ENCODE data around the gene ITGBL1.
A peak's percentile ranks its signal among the peaks of the same experiment; 100 is the strongest.

The ITGBL1 gene

DNA sequence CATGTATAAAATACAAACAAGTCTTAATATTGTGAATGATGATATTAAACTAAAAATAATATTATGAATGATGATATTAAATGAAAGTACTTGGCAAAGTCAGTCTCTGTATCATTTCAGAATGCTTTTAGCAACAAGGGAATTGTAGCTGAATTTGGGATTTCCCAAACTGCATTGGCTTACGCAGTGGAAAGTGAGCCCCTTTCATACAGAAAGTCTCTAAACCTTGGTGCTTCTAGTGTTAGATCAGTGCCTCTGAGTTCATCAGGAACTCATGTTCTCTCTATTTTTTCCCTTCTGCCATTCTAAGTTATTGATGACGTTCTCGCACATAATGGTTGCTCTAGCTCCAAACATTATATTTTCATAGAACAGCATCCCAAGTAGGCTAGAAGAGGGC, 300.0 kb downstream of the ITGBL1 start:
- DNase-seq (ENCODE audit: low spot score): no peak

DNA sequence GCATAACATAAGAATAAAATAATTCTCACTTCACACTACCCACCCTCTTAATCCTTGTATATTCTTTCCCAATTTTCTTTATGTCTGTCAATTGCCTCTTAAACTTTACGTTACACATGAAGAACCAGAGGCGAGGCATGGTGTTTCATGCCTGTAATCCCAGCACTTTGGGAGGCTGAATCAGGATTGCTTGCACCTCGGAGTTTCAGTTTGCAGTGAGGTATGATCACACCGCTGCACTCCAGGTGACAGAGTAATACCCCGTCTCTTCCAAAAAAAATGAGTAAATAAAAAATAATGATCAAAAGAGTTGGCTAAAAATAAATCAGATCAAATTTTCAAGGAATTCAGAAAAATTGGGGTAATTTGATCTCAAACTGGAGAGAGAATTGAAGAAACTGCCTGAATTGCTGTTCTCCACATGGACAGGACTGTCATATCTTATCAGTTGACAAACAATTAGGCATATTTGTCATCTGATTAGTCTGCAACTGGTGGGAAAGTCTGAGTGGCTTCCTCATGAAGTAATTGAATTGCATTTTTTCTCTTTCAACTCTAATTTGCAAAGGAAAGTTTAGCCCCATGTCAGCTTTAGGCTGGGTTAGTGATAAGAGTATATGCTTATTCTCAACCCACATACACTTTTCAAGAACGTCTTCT, 302.9 kb downstream of the ITGBL1 start:
- DNase-seq (ENCODE audit: low spot score): no peak

DNA sequence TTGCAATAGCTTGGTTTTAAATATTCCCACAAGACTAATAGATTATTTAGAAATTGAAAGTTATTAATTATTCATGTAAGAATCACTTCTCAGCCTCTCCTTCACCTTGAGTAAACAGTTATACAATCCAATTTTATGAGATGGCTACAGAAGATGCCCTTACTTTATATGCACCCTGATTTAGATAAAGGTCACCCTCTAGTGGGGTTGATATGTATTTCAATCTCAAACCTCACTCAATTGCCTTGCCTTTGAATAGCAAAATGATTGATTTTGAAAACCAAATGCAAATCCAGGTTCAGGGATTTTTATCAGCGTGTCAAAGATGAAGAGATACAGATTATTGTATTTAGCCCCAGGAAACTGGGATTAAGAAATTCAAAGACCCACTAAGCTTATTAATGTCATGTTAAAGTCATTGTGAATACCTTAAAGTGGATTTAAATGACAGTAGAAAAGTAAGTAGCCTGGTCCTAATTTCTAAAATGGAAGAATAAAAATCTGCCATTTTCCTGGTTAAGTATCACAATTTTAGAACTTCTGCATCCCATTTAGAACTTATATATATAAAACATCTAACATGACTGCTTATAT, 305.1 kb downstream of the ITGBL1 start:
- DNase-seq (ENCODE audit: low spot score): peak; percentile 28

DNA sequence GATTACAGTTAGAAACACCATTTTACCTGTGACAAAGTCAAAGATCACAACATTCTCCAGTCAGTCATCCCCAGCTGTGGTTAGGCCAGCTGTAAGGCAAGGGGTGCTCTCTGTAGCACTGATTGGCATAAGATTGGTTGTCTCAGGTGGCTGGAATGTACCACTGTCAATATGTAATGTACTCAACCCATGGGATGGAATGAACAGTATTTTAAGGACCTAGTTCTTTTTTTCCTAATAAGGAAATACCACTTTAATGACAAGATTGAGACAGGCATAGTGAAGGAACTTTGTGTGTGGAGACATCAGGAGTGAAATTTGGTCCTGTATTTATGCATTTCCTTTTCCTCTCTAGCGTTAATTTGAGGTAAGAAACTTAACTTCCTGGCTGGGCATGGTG, 310.7 kb downstream of the ITGBL1 start:
- no peak for DNase-seq (ENCODE audit: low spot score)

All from hematopoietic multipotent progenitor cell treated with erythropoietin and hydrocortisone succinate and interleukin-3 and kit ligand, for 15 days (in vitro differentiated cells).